Measurements from ENCODE around the gene ZSCAN5C.
"Not testable (repeated sequence)": the region's sequence is repeated elsewhere in the genome, so short reads cannot be mapped to it uniquely, and the experiment has no call there.

The ZSCAN5C gene

DNA sequence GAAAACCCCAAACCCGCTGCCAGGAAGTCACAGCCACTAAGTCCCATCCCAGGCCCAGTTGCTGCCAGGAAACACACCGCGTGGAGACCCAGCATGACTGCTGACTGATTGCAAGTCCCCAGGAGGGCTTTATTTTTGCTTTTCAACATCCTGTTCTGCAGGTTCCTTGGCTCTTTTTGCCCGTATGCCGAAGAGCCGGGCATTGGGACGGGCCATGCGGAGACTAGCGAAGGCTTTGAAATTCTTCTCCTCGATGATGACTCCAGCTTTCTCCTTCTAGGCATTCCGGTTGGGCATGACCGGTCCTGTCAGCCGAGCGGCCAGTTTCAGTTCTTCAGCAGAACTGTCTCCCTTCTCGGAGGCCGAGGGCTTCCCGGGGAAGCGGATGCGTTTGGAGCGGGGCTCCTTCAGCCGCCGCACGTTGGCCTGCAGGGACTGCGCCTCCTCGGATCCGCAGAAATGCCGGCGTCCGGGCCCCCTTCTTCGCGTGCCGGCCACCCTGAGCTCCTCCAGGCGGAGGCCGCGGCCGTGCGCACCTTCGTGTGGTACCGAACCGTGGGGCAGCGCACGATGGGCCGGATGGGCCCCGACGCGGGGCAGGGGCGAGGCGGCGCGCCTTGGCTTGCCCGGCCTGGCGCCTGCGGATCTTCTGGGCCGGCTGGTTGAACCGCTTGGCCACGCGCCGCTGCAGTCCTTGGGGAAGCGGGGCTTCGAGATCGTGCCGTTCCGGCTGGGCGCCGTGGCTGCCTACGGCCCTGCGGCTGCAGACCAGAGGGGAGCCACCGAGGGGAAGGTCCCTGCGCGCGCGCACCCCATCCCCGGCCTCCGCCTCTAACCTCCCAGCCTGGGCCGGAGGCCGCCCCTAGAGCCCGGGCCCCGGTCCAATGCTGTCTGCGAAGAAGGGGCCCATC lies 15.2 kb downstream of the ZSCAN5C start:
- no peaks in the 10 kb centered on the region for H3K9me3 ChIP-seq (ENCODE audit: severe bottlenecking)
- no peaks in the 10 kb centered on the region for H3K27me3 ChIP-seq (ENCODE audit: insufficient read depth, low read depth, severe bottlenecking)
- H3K27ac ChIP-seq: no peak overlapping the region
- DNase-seq: no peak
- TF ChIP-seq, protein P1, sequence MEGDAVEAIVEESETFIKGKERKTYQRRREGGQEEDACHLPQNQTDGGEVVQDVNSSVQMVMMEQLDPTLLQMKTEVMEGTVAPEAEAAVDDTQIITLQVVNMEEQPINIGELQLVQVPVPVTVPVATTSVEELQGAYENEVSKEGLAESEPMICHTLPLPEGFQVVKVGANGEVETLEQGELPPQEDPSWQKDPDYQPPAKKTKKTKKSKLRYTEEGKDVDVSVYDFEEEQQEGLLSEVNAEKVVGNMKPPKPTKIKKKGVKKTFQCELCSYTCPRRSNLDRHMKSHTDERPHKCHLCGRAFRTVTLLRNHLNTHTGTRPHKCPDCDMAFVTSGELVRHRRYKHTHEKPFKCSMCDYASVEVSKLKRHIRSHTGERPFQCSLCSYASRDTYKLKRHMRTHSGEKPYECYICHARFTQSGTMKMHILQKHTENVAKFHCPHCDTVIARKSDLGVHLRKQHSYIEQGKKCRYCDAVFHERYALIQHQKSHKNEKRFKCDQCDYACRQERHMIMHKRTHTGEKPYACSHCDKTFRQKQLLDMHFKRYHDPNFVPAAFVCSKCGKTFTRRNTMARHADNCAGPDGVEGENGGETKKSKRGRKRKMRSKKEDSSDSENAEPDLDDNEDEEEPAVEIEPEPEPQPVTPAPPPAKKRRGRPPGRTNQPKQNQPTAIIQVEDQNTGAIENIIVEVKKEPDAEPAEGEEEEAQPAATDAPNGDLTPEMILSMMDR (IDR thresholded peaks at IDR 0.05; ENCODE audit: low read depth, low read length): no peak
- H3K36me3 ChIP-seq: no peaks in the 10 kb centered on the region
- H3K4me3 ChIP-seq (ENCODE audit: low read depth, low read length): no peak overlapping the region

DNA sequence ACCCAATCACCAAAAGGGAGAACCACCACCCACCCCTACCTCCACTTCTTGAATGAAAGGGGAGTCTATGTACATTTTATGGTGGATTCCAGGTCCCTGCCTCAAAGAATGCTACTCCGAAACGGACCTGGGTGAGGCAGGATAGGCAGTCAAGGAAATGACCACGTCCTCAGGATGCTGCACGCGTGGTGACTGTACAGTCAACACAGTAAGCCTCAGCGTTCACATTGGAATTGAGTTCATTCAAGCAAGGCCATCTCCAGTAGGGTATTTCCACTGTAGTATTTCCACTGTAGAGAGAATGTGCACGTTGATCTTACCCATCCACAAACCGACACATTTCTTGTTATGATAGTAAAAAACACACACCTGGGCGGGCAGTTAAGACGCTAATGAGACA lies 16.9 kb downstream of the ZSCAN5C start:
- no peaks in the 10 kb centered on the region for H3K27me3 ChIP-seq (ENCODE audit: insufficient read depth, low read depth, severe bottlenecking)
- H3K27ac ChIP-seq: no peak overlapping the region
- DNase-seq: no peak
- H3K9me3 ChIP-seq (ENCODE audit: severe bottlenecking): no peaks in the 10 kb centered on the region
- no peak overlapping the region for H3K4me3 ChIP-seq (ENCODE audit: low read depth, low read length)
- H3K36me3 ChIP-seq: no peaks in the 10 kb centered on the region
- TF ChIP-seq, protein P1 (IDR thresholded peaks at IDR 0.05; ENCODE audit: low read depth, low read length): no peak

DNA sequence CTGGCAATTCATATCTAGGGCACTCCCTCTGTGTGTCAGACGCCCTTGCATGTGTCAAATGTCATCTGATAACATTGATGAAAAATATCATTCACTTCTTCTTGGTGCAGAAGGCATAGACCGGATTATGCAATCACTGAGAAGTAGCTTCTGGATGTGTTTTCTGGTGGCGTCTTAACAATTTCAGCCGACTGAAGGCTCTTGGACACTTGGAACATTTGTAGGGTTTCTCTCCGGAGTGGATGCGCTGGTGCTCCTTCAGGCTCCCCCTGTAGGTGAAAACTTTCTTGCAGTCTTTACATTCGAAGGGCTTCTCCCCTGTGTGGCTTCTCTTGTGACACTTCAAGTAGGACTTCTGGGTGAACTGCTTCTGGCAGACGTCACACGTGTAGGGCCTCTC lies 19.4 kb downstream of the ZSCAN5C start:
- TF ChIP-seq, protein P1 (IDR thresholded peaks at IDR 0.05; ENCODE audit: low read depth, low read length): peak; percentile 25
- not testable (repeated sequence) for H3K36me3 ChIP-seq; H3K9me3 ChIP-seq (ENCODE audit: severe bottlenecking); H3K27ac ChIP-seq; H3K27me3 ChIP-seq (ENCODE audit: insufficient read depth, low read depth, severe bottlenecking); H3K4me3 ChIP-seq (ENCODE audit: low read depth, low read length)
- peak; percentile 28 for DNase-seq

DNA sequence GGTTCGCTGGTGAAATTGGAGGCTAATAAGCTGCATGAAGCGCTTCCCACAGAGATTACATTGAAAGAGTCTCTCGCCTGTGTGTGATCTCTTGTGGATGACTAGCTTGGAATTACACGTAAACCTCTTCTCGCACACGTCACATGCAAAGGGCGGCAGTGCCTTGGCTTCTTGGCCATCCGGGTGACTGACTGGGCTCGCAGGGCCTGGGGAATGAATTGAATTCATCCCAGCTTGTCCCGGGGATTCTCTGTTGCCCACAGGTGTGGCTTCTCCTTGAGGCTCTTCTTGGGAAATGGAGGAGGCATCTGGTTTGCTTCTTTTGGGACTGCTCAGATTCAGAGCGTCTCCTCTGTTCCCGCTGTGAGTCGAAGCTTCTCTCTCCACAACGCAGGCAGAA lies 19.8 kb downstream of the ZSCAN5C start:
- TF ChIP-seq, protein P1 (IDR thresholded peaks at IDR 0.05; ENCODE audit: low read depth, low read length): no peak
- H3K27ac ChIP-seq: no peak overlapping the region
- H3K9me3 ChIP-seq (ENCODE audit: severe bottlenecking): no peaks in the 10 kb centered on the region
- H3K4me3 ChIP-seq (ENCODE audit: low read depth, low read length): no peak overlapping the region
- DNase-seq: no peak
- H3K36me3 ChIP-seq: no peaks in the 10 kb centered on the region
- no peaks in the 10 kb centered on the region for H3K27me3 ChIP-seq (ENCODE audit: insufficient read depth, low read depth, severe bottlenecking)

DNA sequence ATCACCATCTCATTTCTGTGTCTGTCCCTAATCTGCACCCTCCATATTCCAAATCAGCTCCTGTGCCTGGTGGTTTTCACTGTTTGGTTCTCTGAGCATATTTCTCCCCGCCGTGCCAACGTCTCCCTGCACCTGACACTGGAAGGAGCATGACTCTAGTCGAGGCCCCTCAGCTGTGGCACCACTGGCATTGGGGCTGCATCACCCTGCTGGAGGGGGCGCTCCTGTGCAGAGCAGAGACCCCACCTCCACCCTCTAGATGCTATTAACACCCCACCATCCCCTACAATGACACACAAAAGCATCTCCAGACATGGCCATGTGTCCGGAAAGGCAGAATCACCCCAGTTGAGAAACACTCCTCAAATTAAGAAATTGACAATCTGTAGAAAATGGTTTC lies 20.8 kb downstream of the ZSCAN5C start:
- Histone ChIP-seq H3K36me3 (no peaks in the 10 kb centered on the region), H3K4me3 (ENCODE audit: low read depth, low read length) (no peak overlapping the region), H3K9me3 (ENCODE audit: severe bottlenecking) (no peaks in the 10 kb centered on the region), H3K27ac (no peak overlapping the region), H3K27me3 (ENCODE audit: insufficient read depth, low read depth, severe bottlenecking) (no peaks in the 10 kb centered on the region)
- TF ChIP-seq, protein P1 (IDR thresholded peaks at IDR 0.05; ENCODE audit: low read depth, low read length): peak; percentile 14; the same call in 1 of the 2 replicates
- no peak for DNase-seq

All from WERI-Rb-1 (cell line).